Vagina (tissue), 2 donors: ENCODE data around the gene SDK2. TPM values are rescaled to one million over a fixed set of nuclear protein-coding genes. Genes with fewer than 3 reads are reported as not detected.
A peak's percentile ranks its signal among the peaks of the same experiment; 100 is the strongest.

ENCODE experiments used
- DNase-seq, 2 donors: peaks; one replicate each; pipeline ENCODE4 v3.0.0-alpha.2; 2017; ENCODE audit errors: extremely low spot score in 2 of 2
- H3K27ac ChIP-seq: fragments of 200-600 bp; sonication (generic); one replicate; pipeline ENCODE4 v1.5.1; 2019
- H3K27me3 ChIP-seq: fragments of 200-600 bp; sonication (generic); one replicate; pipeline ENCODE4 v1.5.1; 2019
- H3K36me3 ChIP-seq, 2 donors: fragments of 200-600 bp; sonication (generic); one replicate each; pipeline ENCODE4 v1.5.1; 2017 to 2019
- H3K4me1 ChIP-seq: fragments of 200-600 bp; sonication (generic); one replicate; pipeline ENCODE4 v1.5.1; 2019
- H3K4me3 ChIP-seq, 2 donors: fragments of 200-600 bp; sonication (generic); 1 replicate in 1 of 2; 2 replicates in 1 of 2; pipeline ENCODE4 v1.5.1; 2016 to 2019
- H3K9me3 ChIP-seq: fragments of 200-600 bp; sonication (generic); one replicate; pipeline ENCODE4 v1.5.1; 2019
- POLR2A ChIP-seq, 2 donors: fragments of 450-650 bp; IDR thresholded peaks; one replicate each; pipeline ENCODE4 v1.6.1; 2017; ENCODE audit warnings: antibody characterized with exemption in 2 of 2, mild to moderate bottlenecking in 2 of 2, moderate library complexity in 2 of 2
- POLR2AphosphoS5 ChIP-seq, 2 donors: sonication (generic); formaldehyde crosslinking; IDR thresholded peaks; one replicate each; pipeline ENCODE4 v1.9.0; 2017; ENCODE audit warnings: antibody characterized with exemption in 2 of 2, mild to moderate bottlenecking in 2 of 2, low read depth in 1 of 2; ENCODE audit not compliant: insufficient read depth in 1 of 2
- intact Hi-C: fragments of 100-400 bp; cut with DNase I; formaldehyde crosslinking; loops from one replicate; pipeline ENCODE4 v1.15.1; 2023
- total RNA-seq: library from RNA; depleted of rRNA; stranded (reverse); fragments of >200 nt; gene quantifications from one replicate; pipeline ENCODE4 v1.2.3, GENCODE V29; 2016
- TF ChIP-seq, protein P1 (sequence below), 3 experiments: fragments of 450-650 bp in 2 of 3; fragments of 200-600 bp in 1 of 3; sonication (generic) in 1 of 3; IDR thresholded peaks; one replicate each; pipeline ENCODE4 v1.5.1; 2017 to 2019; ENCODE audit warnings: antibody characterized with exemption in 3 of 3, mild to moderate bottlenecking in 2 of 3, moderate library complexity in 2 of 3

SDK2 gene
- total RNA-seq, 1 donor from 2014 or later = 1.7 TPM

DNA sequence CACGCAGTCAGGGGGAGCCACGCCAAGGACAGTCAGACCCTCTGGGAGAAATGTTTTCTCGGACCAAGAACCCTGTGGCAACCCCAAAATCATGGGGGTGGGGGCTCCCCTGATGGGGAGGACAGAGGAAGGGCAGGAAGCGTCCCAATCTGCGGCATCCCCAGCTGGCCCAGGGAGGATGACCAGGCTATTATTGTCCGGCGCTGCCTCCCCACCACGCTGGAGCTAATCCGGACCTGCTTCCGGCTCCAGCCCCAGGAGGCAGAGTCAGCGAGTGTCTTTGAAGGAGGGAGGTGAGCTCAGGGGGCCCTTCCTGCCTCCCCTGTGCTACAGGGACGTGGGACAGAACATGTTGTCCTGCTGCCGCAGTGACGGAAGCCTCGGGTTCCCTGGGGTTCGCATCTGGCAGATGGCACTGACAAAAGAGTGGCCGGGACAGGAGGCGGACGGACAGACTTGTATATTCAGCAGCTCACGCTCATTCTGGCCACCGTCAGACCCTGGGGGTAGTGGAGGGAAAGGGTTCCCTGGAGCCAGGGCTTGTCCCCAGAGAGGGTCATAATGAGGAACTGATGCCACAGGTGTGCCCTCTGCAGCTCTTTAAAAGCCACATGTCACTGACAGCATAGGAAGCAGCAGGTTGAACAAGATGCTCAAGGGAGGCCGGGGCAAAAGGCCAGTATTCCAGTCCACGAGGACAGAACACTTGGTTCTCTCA is 278.2 kb downstream of the SDK2 start:
- Histone ChIP-seq H3K27me3 (no peaks in the 10 kb centered on the region), H3K36me3 (no peaks in the 10 kb centered on the region), H3K9me3 (no peaks in the 10 kb centered on the region), H3K4me1 (no peaks in the 10 kb centered on the region), H3K4me3 (no peak overlapping the region), H3K27ac (peak overlapping the region; percentile 58)
- intact Hi-C loops = loop anchor here (10.0 kb wide), 1 partner anchor 641 kb away; no protein-coding TSS in a partner anchor
- TF ChIP-seq, protein P1, sequence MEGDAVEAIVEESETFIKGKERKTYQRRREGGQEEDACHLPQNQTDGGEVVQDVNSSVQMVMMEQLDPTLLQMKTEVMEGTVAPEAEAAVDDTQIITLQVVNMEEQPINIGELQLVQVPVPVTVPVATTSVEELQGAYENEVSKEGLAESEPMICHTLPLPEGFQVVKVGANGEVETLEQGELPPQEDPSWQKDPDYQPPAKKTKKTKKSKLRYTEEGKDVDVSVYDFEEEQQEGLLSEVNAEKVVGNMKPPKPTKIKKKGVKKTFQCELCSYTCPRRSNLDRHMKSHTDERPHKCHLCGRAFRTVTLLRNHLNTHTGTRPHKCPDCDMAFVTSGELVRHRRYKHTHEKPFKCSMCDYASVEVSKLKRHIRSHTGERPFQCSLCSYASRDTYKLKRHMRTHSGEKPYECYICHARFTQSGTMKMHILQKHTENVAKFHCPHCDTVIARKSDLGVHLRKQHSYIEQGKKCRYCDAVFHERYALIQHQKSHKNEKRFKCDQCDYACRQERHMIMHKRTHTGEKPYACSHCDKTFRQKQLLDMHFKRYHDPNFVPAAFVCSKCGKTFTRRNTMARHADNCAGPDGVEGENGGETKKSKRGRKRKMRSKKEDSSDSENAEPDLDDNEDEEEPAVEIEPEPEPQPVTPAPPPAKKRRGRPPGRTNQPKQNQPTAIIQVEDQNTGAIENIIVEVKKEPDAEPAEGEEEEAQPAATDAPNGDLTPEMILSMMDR (IDR thresholded peaks at IDR 0.05) = no peak
- peak in 1 of 2 donors; percentile 42 for TF ChIP-seq POLR2AphosphoS5 (IDR thresholded peaks at IDR 0.05; ENCODE audit: insufficient read depth in 1 of 2, low read depth in 1 of 2)
- DNase-seq = no peak

DNA sequence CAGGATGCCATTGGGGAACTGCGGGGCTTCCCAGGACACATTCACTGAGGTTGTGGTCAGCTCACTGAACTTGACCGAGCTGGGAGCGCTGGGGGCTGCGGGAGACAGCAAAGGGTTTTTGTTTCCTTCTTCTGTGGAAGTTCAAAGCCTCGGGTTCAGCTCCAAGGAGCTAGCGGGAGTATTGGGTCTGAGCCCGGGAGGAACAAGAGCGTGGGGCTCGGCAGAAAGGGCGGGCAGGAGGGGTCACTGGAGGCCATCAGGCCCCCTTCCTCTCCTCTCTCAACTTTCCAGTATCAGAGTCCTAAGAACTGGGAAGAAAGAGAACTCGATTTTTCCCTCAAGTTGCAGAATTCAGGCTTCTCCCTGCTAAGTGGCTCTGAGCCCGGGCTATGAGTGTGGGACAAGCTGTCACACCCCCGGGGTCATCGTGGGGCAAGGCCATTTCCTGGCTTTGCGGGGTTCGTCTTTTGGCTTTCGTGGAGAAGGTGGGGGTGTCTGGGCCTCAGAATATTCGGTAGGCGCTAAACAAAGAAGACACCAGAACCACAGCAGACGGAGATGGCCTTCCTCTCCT is 278.9 kb downstream of the SDK2 start:
- intact Hi-C loops = loop anchor here (10.0 kb wide), 1 partner anchor 641 kb away; no protein-coding TSS in a partner anchor
- DNase-seq = no peak
- H3K4me1 ChIP-seq = peaks cover 3% of the 10 kb centered on the region
- TF ChIP-seq POLR2A (IDR thresholded peaks at IDR 0.05) (no peak), POLR2AphosphoS5 (IDR thresholded peaks at IDR 0.05; ENCODE audit: insufficient read depth in 1 of 2, low read depth in 1 of 2) (no peak)
- TF ChIP-seq, protein P1 (IDR thresholded peaks at IDR 0.05) = no peak
- H3K27me3 ChIP-seq = no peaks in the 10 kb centered on the region
- no peaks in the 10 kb centered on the region for H3K36me3 ChIP-seq
- peak overlapping the region; percentile 58 for H3K27ac ChIP-seq
- no peak overlapping the region for H3K4me3 ChIP-seq
- no peaks in the 10 kb centered on the region for H3K9me3 ChIP-seq

DNA sequence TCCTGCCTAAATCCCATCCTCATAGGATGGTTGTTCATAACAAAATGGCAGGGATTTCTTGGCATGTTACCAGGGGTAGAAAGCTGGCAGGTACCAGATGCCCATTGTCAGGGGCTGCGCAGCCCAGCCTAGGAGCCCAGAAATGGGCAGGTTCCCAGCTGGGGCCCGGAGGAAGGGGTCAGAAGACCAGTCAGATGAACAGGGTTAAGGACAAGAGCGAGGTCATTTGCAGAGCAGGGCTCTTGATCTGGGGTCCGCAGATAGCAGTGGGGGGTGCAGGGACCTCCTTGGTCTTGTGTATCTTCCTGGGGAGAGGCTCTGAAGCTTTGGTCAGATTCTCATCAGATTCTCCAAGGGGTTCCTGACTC is 280.1 kb downstream of the SDK2 start:
- intact Hi-C loops = loop anchor here (10.0 kb wide), 1 partner anchor 639 kb away; no protein-coding TSS in a partner anchor
- H3K27ac ChIP-seq = no peak overlapping the region

DNA sequence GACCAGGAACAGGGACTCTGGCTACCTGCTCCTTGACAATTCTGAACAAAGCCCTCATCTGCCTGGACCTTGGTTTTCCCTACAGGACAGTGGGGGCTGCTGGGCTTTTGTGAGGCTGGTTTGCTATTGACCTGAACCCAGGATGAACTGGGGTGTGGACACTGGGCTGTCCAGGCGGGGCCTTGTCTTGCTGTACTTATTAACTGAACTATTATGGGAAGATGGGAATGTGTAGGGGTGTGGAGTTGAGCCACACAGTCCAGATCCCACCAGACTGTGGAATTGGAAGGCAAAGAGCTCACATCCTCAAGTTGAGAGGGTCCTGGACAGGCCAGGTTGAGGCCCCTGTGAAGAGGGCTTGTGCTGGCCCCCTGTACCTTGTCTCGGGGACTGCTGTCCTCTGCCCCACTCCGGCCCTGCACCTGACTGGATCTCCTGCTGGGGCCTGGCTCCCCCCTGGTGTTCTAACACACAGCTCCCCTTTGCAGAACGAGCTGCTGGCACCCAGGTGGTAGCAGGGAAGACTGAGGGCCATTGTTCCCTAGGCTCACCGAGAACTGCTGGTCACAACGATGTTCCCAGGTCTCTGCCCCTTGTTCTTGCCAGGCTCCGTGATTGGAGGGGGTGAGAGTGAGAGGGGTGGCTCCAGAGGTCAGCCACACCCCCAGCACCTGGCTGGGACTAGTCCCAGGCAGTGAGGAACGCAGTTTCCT is 280.6 kb downstream of the SDK2 start:
- Histone ChIP-seq H3K27ac (no peak overlapping the region), H3K9me3 (no peaks in the 10 kb centered on the region), H3K27me3 (no peaks in the 10 kb centered on the region), H3K4me1 (peaks cover 7% of the 10 kb centered on the region), H3K4me3 (no peak overlapping the region), H3K36me3 (no peaks in the 10 kb centered on the region)
- TF ChIP-seq, protein P1 (IDR thresholded peaks at IDR 0.05) = no peak
- TF ChIP-seq POLR2AphosphoS5 (IDR thresholded peaks at IDR 0.05; ENCODE audit: insufficient read depth in 1 of 2, low read depth in 1 of 2) = no peak
- TF ChIP-seq POLR2A (IDR thresholded peaks at IDR 0.05) = no peak
- intact Hi-C loops = loop anchor here (10.0 kb wide), 1 partner anchor 639 kb away; no protein-coding TSS in a partner anchor
- DNase-seq = no peak

More for the DNA sequence above, 280.1 kb downstream of the SDK2 start:
- Histone ChIP-seq H3K27me3 (no peaks in the 10 kb centered on the region), H3K36me3 (no peaks in the 10 kb centered on the region), H3K9me3 (no peaks in the 10 kb centered on the region), H3K4me1 (peaks cover 7% of the 10 kb centered on the region), H3K4me3 (no peak overlapping the region)
- TF ChIP-seq POLR2AphosphoS5 (IDR thresholded peaks at IDR 0.05; ENCODE audit: insufficient read depth in 1 of 2, low read depth in 1 of 2) (no peak), POLR2A (IDR thresholded peaks at IDR 0.05) (no peak)
- TF ChIP-seq, protein P1 (IDR thresholded peaks at IDR 0.05) = no peak
- DNase-seq = no peak
